ENCODE results near the gene NPW.

NPW gene

DNA sequence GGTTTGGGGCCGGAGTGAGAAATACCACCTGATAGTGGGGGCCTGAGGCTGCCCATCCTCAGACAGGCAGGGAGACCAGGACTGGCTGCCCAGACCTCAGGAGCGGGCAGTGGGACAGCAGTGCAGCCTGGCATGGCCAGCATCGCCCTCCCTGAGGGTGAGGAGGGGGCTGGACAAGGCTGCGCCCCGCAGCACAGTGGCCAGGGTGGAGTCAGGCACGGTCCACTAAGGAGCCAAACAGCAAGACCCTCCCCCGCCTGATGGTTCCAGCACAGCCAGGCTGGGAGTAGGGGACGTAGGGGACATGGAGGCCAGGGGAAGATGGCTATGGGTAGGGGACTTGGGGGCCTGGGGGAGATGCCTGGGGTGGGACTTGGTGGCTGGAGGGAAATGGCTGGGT, 13.3 kb upstream of the NPW start (continued):
- TF ChIP-seq PATZ1 (CRISPR knock-in tag; IDR thresholded peaks at IDR 0.05; ENCODE audit: borderline replicate concordance) (no peak), TCF4 (CRISPR knock-in tag; IDR thresholded peaks at IDR 0.05; ENCODE audit: borderline replicate concordance) (no peak), ARNTL (CRISPR knock-in tag; IDR thresholded peaks at IDR 0.05; ENCODE audit: borderline replicate concordance, low read depth) (no peak)

- no peak for ATAC-seq
- no peak for TF ChIP-seq ZC3H10 (CRISPR knock-in tag; IDR thresholded peaks at IDR 0.05)
- TF ChIP-seq ISL1 (CRISPR knock-in tag; IDR thresholded peaks at IDR 0.05) = no peak
Measured at GRCh38 chr16:2007081-2007836, 12.3 kb upstream of the NPW start.

- ATAC-seq = no peak
- TF ChIP-seq RARB (CRISPR knock-in tag; IDR thresholded peaks at IDR 0.05) = no peak
- no peak for TF ChIP-seq ZFP30 (CRISPR knock-in tag; IDR thresholded peaks at IDR 0.05)
- no peak for TF ChIP-seq ISL1 (CRISPR knock-in tag; IDR thresholded peaks at IDR 0.05)
- no peak for TF ChIP-seq BACH2 (CRISPR knock-in tag; IDR thresholded peaks at IDR 0.05; ENCODE audit: borderline replicate concordance)
- no peak for TF ChIP-seq CREB5 (CRISPR knock-in tag; IDR thresholded peaks at IDR 0.05; ENCODE audit: low read depth)
- no peak for TF ChIP-seq SNAI2 (CRISPR knock-in tag; IDR thresholded peaks at IDR 0.05)
- TF ChIP-seq TSHZ2 (CRISPR knock-in tag; IDR thresholded peaks at IDR 0.05) = no peak
- no peak for TF ChIP-seq POU6F1 (CRISPR knock-in tag; IDR thresholded peaks at IDR 0.05; ENCODE audit: borderline replicate concordance, low read depth)
- no peak for TF ChIP-seq PATZ1 (CRISPR knock-in tag; IDR thresholded peaks at IDR 0.05; ENCODE audit: borderline replicate concordance)
- TF ChIP-seq ZFP3 (CRISPR knock-in tag; IDR thresholded peaks at IDR 0.05) = no peak
- TF ChIP-seq GLIS3 (CRISPR knock-in tag; IDR thresholded peaks at IDR 0.05) = no peak
Measured at GRCh38 chr16:2008009-2008526, 11.5 kb upstream of the NPW start.

DNA sequence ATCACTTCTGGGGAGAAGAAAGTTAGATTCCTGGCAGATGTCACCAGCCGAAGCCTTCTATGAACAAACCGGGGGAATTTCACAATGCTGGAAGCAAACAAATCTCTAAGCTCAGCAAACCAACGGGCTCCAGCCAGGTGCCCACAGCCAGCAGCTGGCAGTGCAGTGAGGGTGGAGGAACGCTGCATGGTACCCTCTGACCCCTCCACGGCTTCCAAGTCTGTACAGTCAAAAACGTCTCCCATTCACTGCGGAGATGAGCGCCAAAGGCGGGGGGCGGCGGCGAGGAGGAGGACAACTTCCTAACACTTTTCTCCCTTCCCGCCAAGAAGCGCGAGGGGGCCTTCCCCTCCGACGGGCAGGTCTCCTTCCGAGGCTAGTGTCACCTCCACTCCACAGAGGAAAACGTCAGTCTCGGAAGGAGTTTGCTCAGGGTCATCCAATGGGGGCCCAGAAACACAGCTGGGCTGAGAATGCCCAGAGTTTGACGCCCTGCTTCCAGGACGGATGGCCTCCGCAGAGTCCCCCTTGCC, 10.9 kb upstream of the NPW start:
- ATAC-seq = no peak

More for the DNA sequence above, 10.9 kb upstream of the NPW start:
- TF ChIP-seq CREB5 (CRISPR knock-in tag; IDR thresholded peaks at IDR 0.05; ENCODE audit: low read depth) (no peak), ZNF565 (CRISPR knock-in tag; conservative IDR thresholded peaks at IDR 0.05; ENCODE audit: low read depth) (no peak), PPARA (CRISPR knock-in tag; IDR thresholded peaks at IDR 0.05; ENCODE audit: borderline replicate concordance) (no peak), BACH2 (CRISPR knock-in tag; IDR thresholded peaks at IDR 0.05; ENCODE audit: borderline replicate concordance) (no peak), ZNF8 (CRISPR knock-in tag; IDR thresholded peaks at IDR 0.05) (no peak), TCF4 (CRISPR knock-in tag; IDR thresholded peaks at IDR 0.05; ENCODE audit: borderline replicate concordance) (no peak), SNAI2 (CRISPR knock-in tag; IDR thresholded peaks at IDR 0.05) (no peak), CSRNP3 (CRISPR knock-in tag; IDR thresholded peaks at IDR 0.05) (no peak), PATZ1 (CRISPR knock-in tag; IDR thresholded peaks at IDR 0.05; ENCODE audit: borderline replicate concordance) (no peak), OSR1 (CRISPR knock-in tag; IDR thresholded peaks at IDR 0.05) (no peak), ARNTL (CRISPR knock-in tag; IDR thresholded peaks at IDR 0.05; ENCODE audit: borderline replicate concordance, low read depth) (no peak)
